RKO (cell line): ENCODE results near the gene ASAP2.

Experiments used
- DNase-seq: peaks from one replicate; pipeline ENCODE4 v3.0.0-alpha.2; 2016; ENCODE audit warnings: low spot score

The ASAP2 gene

GRCh38 chr2:9325428-9325827, 118.8 kb downstream of the ASAP2 start:
- DNase-seq: no peak

- DNase-seq: no peak
These were observed 120.4 kb downstream of the ASAP2 start for GRCh38 chr2:9326975-9327374.

- no peak for DNase-seq
These were observed 121.3 kb downstream of the ASAP2 start for GRCh38 chr2:9327873-9328352.

GRCh38 chr2:9328931-9329330, 122.3 kb downstream of the ASAP2 start:
- no peak for DNase-seq

GRCh38 chr2:9329497-9329896, 122.9 kb downstream of the ASAP2 start:
- DNase-seq: no peak

- DNase-seq: no peak
These were observed 124.1 kb downstream of the ASAP2 start for GRCh38 chr2:9330612-9331270.

GRCh38 chr2:9331704-9332103, 125.1 kb downstream of the ASAP2 start:
- no peak for DNase-seq

GRCh38 chr2:9332136-9332852, 125.7 kb downstream of the ASAP2 start:
- DNase-seq: no peak

GRCh38 chr2:9332853-9333245, 126.2 kb downstream of the ASAP2 start:
- DNase-seq: no peak

GRCh38 chr2:9333591-9334171, 127.1 kb downstream of the ASAP2 start:
- peak; percentile 66 for DNase-seq

- no peak for DNase-seq
These were observed 128.1 kb downstream of the ASAP2 start for GRCh38 chr2:9334761-9335160.

- no peak for DNase-seq
These were observed 128.8 kb downstream of the ASAP2 start for GRCh38 chr2:9335322-9335832.

- DNase-seq: no peak
These were observed 129.6 kb downstream of the ASAP2 start for GRCh38 chr2:9336241-9336575.

- peak; percentile 25 for DNase-seq
These were observed 130.1 kb downstream of the ASAP2 start for GRCh38 chr2:9336576-9337314.

GRCh38 chr2:9337901-9338300, 131.3 kb downstream of the ASAP2 start:
- DNase-seq: no peak

- DNase-seq: no peak
These were observed 134.8 kb downstream of the ASAP2 start for GRCh38 chr2:9341337-9341887.

GRCh38 chr2:9342659-9343058, 136.0 kb downstream of the ASAP2 start:
- no peak for DNase-seq

- DNase-seq: no peak
These were observed 136.9 kb downstream of the ASAP2 start for GRCh38 chr2:9343524-9343923.

- no peak for DNase-seq
These were observed 137.8 kb downstream of the ASAP2 start for GRCh38 chr2:9344434-9344833.

- no peak for DNase-seq
These were observed 138.7 kb downstream of the ASAP2 start for GRCh38 chr2:9345343-9345742.

- DNase-seq: no peak
These were observed 139.4 kb downstream of the ASAP2 start for GRCh38 chr2:9345997-9346396.

- DNase-seq: no peak
These were observed 140.3 kb downstream of the ASAP2 start for GRCh38 chr2:9346885-9347284.
